Panc1 (cell line): ENCODE data around the gene ZSCAN31.

ENCODE experiments used
- CTCF ChIP-seq: fragments of 450-650 bp; IDR thresholded peaks from 2 replicates; pipeline ENCODE4 v1.5.1; 2017; ENCODE audit warnings: mild to moderate bottlenecking
- REST ChIP-seq, 2 experiments: IDR thresholded peaks; 2 replicates each; pipeline ENCODE4 v1.6.1; 2011 to 2012; ENCODE audit warnings: low read depth in 2 of 2, control low read depth in 1 of 2, low read length in 1 of 2, mild to moderate bottlenecking in 1 of 2, moderate library complexity in 1 of 2; ENCODE audit not compliant: insufficient read depth in 1 of 2

- TF ChIP-seq CTCF, result no peak
- no peak for TF ChIP-seq REST (IDR thresholded peaks at IDR 0.05; ENCODE audit: insufficient read depth in 1 of 2, low read depth in 2 of 2, low read length in 1 of 2)
These were observed 2.9 kb downstream of the ZSCAN31 start for GRCh38 chr6:28333047-28333446.
